Measurements from ENCODE around the gene SEZ6.

DNA sequence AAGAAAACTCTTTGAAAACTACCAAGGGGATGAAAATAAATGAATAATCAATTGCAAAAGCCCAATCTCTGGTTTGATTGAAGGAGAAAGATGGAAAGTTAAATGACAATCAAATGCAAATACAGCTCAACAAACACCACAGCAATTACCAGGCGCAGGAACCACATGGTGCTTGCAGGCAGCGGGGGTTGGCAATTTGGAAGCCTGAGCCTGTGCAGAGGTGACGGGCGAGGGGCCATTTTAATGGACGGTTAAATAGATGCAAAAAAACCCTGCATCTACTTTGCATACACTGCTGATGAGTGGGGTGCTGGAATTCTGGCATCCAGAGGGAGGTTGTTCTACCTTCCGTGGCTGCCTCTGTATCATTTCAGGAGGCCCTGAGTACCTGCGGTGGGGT lies 4.8 kb upstream of the SEZ6 start:
- no peak for TF ChIP-seq CSDC2 (CRISPR knock-in tag; IDR thresholded peaks at IDR 0.05)
- TF ChIP-seq ZNF70 (CRISPR knock-in tag; IDR thresholded peaks at IDR 0.05) = no peak
- no peak for TF ChIP-seq BACH2 (CRISPR knock-in tag; IDR thresholded peaks at IDR 0.05; ENCODE audit: borderline replicate concordance)
- no peak for TF ChIP-seq ZNF8 (CRISPR knock-in tag; IDR thresholded peaks at IDR 0.05)
- TF ChIP-seq ARNTL (CRISPR knock-in tag; IDR thresholded peaks at IDR 0.05; ENCODE audit: borderline replicate concordance, low read depth) = no peak
- TF ChIP-seq ZFP30 (CRISPR knock-in tag; IDR thresholded peaks at IDR 0.05) = no peak
- TF ChIP-seq ZC3H10 (CRISPR knock-in tag; IDR thresholded peaks at IDR 0.05) = no peak
- TF ChIP-seq SNAI2 (CRISPR knock-in tag; IDR thresholded peaks at IDR 0.05) = no peak
- TF ChIP-seq, protein P1, sequence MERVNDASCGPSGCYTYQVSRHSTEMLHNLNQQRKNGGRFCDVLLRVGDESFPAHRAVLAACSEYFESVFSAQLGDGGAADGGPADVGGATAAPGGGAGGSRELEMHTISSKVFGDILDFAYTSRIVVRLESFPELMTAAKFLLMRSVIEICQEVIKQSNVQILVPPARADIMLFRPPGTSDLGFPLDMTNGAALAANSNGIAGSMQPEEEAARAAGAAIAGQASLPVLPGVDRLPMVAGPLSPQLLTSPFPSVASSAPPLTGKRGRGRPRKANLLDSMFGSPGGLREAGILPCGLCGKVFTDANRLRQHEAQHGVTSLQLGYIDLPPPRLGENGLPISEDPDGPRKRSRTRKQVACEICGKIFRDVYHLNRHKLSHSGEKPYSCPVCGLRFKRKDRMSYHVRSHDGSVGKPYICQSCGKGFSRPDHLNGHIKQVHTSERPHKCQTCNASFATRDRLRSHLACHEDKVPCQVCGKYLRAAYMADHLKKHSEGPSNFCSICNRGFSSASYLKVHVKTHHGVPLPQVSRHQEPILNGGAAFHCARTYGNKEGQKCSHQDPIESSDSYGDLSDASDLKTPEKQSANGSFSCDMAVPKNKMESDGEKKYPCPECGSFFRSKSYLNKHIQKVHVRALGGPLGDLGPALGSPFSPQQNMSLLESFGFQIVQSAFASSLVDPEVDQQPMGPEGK (CRISPR knock-in tag; IDR thresholded peaks at IDR 0.05; ENCODE audit: borderline replicate concordance) = no peak
- no peak for TF ChIP-seq GLIS3 (CRISPR knock-in tag; IDR thresholded peaks at IDR 0.05)
- TF ChIP-seq CREB5 (CRISPR knock-in tag; IDR thresholded peaks at IDR 0.05; ENCODE audit: low read depth) = no peak

Data from SK-N-SH treated with all-trans-retinoic acid at 6 μM for 48 hours (cell line).